Mesothelial cell of epicardium (in vitro differentiated cells): ENCODE data around the gene TMUB1. TPM values are rescaled to one million over a fixed set of nuclear protein-coding genes. Genes with fewer than 3 reads are reported as not detected.

Experiments used
- DNase-seq, 2 experiments: peaks; one replicate each; pipeline ENCODE4 v3.0.0; 2021; ENCODE audit warnings: low spot score in 2 of 2; ENCODE audit not compliant: unreplicated experiment in 2 of 2
- H3K27ac Mint-ChIP-seq: 2 replicates; pipeline ENCODE4 v1.8.0; 2021; ENCODE audit warnings: mixed read lengths
- H3K27me3 Mint-ChIP-seq: 2 replicates; pipeline ENCODE4 v1.8.0; 2021; ENCODE audit warnings: low read depth, mixed read lengths
- H3K36me3 Mint-ChIP-seq: 2 replicates; pipeline ENCODE4 v1.8.0; 2021; ENCODE audit warnings: mixed read lengths
- H3K4me1 Mint-ChIP-seq: 2 replicates; pipeline ENCODE4 v1.8.0; 2021; ENCODE audit warnings: mixed read lengths
- H3K4me3 Mint-ChIP-seq: 2 replicates; pipeline ENCODE4 v1.8.0; 2021; ENCODE audit warnings: mild to moderate bottlenecking, moderate library complexity, mixed read lengths
- H3K9me3 Mint-ChIP-seq: 2 replicates; pipeline ENCODE4 v1.8.0; 2021; ENCODE audit warnings: mixed read lengths
- total RNA-seq: library from RNA; stranded (reverse); gene quantifications from 3 replicates; pipeline ENCODE4 v1.2.1, GENCODE V29; 2021
- TF ChIP-seq, protein P1 (sequence below): fragments of 200-600 bp; sonication (generic); IDR thresholded peaks from one replicate; pipeline ENCODE4 v1.5.0; 2021; ENCODE audit warnings: antibody characterized with exemption; ENCODE audit not compliant: unreplicated experiment

Gene TMUB1
- total RNA-seq, 1 donor from 2014 or later, result 34.7 TPM

DNA sequence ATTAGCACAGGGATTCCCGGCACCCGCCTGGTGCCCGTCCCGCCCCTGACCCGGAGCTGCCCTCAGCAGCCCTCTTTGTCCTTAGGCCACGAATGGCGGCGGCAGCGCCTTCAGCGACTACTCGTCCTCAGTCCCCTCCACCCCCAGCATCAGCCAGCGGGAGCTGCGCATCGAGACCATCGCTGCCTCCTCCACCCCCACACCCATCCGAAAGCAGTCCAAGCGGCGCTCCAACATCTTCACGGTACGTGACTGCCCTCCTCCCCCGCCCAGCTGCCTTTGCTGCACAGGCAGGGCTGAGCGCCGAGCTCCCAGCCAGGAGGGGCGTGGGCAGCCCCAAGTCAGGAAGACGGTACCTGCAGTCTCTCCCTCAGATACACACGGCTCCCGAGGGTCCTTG lies 36.6 kb upstream of the TMUB1 start:
- Mint-ChIP-seq H3K36me3 (peaks cover 35% of the 10 kb centered on the region), H3K27ac (no peak overlapping the region), H3K9me3 (no peaks in the 10 kb centered on the region), H3K27me3 (no peaks in the 10 kb centered on the region), H3K4me3 (no peak overlapping the region), H3K4me1 (peaks cover 18% of the 10 kb centered on the region)
- no peak for DNase-seq
- TF ChIP-seq, protein P1, sequence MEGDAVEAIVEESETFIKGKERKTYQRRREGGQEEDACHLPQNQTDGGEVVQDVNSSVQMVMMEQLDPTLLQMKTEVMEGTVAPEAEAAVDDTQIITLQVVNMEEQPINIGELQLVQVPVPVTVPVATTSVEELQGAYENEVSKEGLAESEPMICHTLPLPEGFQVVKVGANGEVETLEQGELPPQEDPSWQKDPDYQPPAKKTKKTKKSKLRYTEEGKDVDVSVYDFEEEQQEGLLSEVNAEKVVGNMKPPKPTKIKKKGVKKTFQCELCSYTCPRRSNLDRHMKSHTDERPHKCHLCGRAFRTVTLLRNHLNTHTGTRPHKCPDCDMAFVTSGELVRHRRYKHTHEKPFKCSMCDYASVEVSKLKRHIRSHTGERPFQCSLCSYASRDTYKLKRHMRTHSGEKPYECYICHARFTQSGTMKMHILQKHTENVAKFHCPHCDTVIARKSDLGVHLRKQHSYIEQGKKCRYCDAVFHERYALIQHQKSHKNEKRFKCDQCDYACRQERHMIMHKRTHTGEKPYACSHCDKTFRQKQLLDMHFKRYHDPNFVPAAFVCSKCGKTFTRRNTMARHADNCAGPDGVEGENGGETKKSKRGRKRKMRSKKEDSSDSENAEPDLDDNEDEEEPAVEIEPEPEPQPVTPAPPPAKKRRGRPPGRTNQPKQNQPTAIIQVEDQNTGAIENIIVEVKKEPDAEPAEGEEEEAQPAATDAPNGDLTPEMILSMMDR, result no peak

DNA sequence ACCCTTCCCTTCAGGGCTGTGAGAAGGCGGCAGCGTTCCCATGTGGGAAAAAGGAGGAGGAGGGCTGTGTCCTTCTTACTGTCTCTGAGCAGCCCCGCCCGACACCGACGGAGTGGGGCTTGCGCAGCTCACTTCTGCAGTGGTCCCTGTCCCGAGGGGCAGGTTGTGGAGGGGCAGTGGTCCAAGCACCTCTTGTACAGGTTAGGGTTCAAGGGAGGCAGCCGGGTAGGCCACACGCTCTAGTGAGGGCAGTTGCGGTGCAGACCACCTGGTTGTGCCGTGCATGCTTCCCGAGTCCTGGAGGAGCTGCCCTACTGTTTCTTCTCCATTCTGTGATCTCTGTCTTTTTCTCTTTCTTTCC lies 35.7 kb upstream of the TMUB1 start:
- Mint-ChIP-seq H3K4me1 (peaks cover 18% of the 10 kb centered on the region), H3K36me3 (peaks cover 32% of the 10 kb centered on the region), H3K27me3 (no peaks in the 10 kb centered on the region), H3K4me3 (no peak overlapping the region), H3K27ac (no peak overlapping the region), H3K9me3 (no peaks in the 10 kb centered on the region)
- no peak for DNase-seq
- TF ChIP-seq, protein P1, result no peak

DNA sequence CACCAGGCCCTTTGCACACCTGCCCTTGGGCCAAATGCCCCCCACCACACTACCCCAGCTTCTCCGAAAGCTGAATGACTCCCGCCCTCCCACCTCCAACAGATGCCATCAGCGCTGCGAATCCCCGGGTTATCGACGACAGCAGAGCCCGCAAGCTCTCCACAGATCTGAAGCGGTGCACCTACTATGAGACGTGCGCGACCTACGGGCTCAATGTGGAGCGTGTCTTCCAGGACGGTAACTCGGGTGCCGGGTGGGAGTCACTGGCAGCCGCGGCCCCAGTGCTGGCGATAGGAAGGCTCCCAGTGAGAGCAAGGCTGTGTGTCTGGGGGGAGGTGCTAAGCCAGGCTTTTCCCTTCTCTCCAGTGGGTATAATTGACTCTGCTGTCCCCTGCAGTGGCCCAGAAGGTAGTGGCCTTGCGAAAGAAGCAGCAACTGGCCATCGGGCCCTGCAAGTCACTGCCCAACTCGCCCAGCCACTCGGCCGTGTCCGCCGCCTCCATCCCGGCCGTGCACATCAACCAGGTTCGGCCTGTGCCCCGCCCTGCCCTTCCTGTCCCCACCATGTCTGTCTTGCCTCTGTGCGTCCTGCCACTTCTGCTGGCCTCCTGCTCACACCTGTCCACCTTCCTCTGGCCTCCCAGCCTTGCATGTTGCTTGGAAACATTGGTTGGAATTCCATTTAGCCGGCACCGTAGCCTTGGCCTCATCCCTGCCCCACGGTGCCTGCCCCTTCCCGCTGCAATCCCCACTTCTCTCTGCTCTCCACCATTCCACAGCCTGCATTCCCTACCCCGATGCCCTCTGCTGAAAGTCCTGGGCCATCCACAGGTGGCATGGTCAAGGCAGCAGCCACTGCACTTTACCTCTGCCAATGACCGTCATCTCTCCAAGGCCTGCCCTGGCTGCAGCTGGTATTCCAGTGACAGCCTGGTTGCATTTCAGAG lies 35.1 kb upstream of the TMUB1 start:
- DNase-seq, result no peak
- peaks cover 26% of the 10 kb centered on the region for H3K36me3 Mint-ChIP-seq
- TF ChIP-seq, protein P1, result no peak
- H3K4me1 Mint-ChIP-seq, result peaks cover 20% of the 10 kb centered on the region
- no peaks in the 10 kb centered on the region for H3K27me3 Mint-ChIP-seq
- no peaks in the 10 kb centered on the region for H3K9me3 Mint-ChIP-seq
- H3K4me3 Mint-ChIP-seq, result no peak overlapping the region
- H3K27ac Mint-ChIP-seq, result no peak overlapping the region

DNA sequence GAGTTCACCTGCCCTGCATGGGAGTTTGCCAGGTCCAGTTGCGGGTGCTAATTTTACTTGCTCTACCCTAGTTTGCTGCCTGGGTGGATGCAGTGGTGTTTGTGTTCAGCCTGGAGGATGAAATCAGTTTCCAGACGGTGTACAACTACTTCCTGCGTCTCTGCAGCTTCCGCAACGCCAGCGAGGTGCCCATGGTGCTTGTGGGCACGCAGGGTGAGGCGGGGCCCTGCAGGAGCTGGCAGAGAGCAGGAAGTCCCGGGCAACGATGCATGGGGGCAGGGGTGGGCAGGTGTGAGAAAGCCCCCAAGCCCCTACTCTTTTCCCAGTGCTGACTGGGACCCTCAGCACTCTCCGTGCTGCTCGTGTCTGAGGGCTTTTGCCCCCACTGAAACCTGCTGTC lies 34.3 kb upstream of the TMUB1 start:
- peaks cover 26% of the 10 kb centered on the region for H3K4me1 Mint-ChIP-seq
- no peak overlapping the region for H3K4me3 Mint-ChIP-seq

DNA sequence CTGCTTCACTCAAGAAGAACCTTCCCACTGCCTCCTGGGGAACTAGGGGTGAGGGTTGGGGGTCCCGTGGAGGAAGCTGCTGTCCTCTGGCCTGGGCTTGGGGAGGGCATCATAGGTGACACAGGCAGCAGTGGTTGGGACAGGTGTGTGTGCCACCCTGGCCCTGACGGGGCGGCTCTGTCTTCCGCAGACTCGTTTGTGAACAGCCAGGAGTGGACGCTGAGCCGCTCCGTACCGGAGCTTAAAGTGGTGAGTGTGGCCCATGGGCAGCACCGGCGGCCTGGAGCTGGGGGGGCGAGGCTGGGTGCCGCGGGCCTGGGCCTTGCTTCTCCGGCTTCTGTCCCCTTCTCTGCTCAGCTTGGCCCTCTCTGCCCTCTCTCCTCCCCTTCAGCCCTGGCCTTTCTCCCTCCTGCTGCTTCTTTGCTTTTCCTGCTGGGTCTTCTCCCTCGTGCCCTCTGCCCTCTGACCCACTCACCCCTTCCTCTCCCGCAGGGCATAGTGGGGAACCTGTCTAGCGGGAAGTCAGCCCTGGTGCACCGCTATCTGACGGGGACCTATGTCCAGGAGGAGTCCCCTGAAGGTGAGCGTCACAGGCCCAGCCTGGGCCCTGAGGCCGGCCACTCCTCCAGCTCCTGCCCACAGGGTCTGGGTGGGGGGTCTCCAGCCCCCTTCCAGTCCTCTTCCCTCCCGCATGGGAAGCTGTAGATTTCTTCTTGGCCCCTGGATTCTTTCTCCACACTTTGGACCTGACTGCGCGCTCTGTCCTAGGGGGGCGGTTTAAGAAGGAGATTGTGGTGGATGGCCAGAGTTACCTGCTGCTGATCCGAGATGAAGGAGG lies 33.5 kb upstream of the TMUB1 start:
- H3K27ac Mint-ChIP-seq, result no peak overlapping the region
- peaks cover 26% of the 10 kb centered on the region for H3K4me1 Mint-ChIP-seq
- no peaks in the 10 kb centered on the region for H3K27me3 Mint-ChIP-seq
- no peaks in the 10 kb centered on the region for H3K9me3 Mint-ChIP-seq
- H3K4me3 Mint-ChIP-seq, result peak overlapping the region; percentile 78
- TF ChIP-seq, protein P1, result no peak
- no peak for DNase-seq
- peaks cover 22% of the 10 kb centered on the region for H3K36me3 Mint-ChIP-seq

More for the DNA sequence above, 34.3 kb upstream of the TMUB1 start:
- Mint-ChIP-seq H3K9me3 (no peaks in the 10 kb centered on the region), H3K36me3 (peaks cover 24% of the 10 kb centered on the region), H3K27me3 (no peaks in the 10 kb centered on the region), H3K27ac (no peak overlapping the region)
- no peak for DNase-seq
- TF ChIP-seq, protein P1, result no peak
